H1 (cell line): ENCODE measurements around the gene CAMTA1.

Experiments
- CEBPB ChIP-seq: IDR thresholded peaks from 2 replicates; pipeline ENCODE4 v1.6.1; 2012; ENCODE audit warnings: low read depth, low read length
- CHD2 ChIP-seq: IDR thresholded peaks from 2 replicates; pipeline ENCODE4 v1.6.1; 2012; ENCODE audit warnings: low read length, improper control_type of control experiment
- EGR1 ChIP-seq: IDR thresholded peaks from 2 replicates; pipeline ENCODE4 v1.6.1; 2011; ENCODE audit warnings: low read depth, low read length, borderline replicate concordance
- EZH2 ChIP-seq: fragments of 200-600 bp; sonication (generic); IDR thresholded peaks from 2 replicates; pipeline ENCODE4 v1.7.1; 2012; ENCODE audit warnings: low read depth, mild to moderate bottlenecking, moderate library complexity, low read length, inconsistent platforms; ENCODE audit not compliant: severe bottlenecking
- HDAC2 ChIP-seq, 2 experiments: fragments of 300-600 bp in 1 of 2; sonication (generic) in 1 of 2; IDR thresholded peaks; 2 replicates each; pipeline ENCODE4 v1.6.1; 2011 to 2012; ENCODE audit warnings: low read depth in 2 of 2, low read length in 2 of 2, mild to moderate bottlenecking in 2 of 2, moderate library complexity in 2 of 2, borderline replicate concordance in 1 of 2, inconsistent platforms in 1 of 2
- RAD21 ChIP-seq, 2 experiments: IDR thresholded peaks in 1 of 2; conservative IDR thresholded peaks in 1 of 2; 2 replicates each; pipeline ENCODE4 v1.6.1; 2011; ENCODE audit warnings: low read depth in 2 of 2, low read length in 2 of 2, improper control_type of control experiment in 1 of 2, inconsistent platforms in 1 of 2, mild to moderate bottlenecking in 1 of 2, moderate library complexity in 1 of 2
- RFX5 ChIP-seq: IDR thresholded peaks from 2 replicates; pipeline ENCODE4 v1.6.1; 2011; ENCODE audit warnings: low read depth, low read length, improper control_type of control experiment, borderline replicate concordance
- SUZ12 ChIP-seq: fragments of 200-600 bp; sonication (generic); IDR thresholded peaks from 2 replicates; pipeline ENCODE4 v1.6.1; 2012; ENCODE audit warnings: mild to moderate bottlenecking, inconsistent platforms, low read length, moderate library complexity, mixed read lengths
- TCF12 ChIP-seq: IDR thresholded peaks from 2 replicates; pipeline ENCODE4 v1.6.1; 2011; ENCODE audit warnings: low read depth, mild to moderate bottlenecking, low read length
- TF ChIP-seq, protein P1 (sequence below), 3 experiments: IDR thresholded peaks; 1 replicate in 2 of 3; 2 replicates in 1 of 3; pipeline versions ENCODE4 v1.5.1 to v1.6.1; 2011; ENCODE audit warnings: low read length in 3 of 3, mild to moderate bottlenecking in 3 of 3, inconsistent platforms in 2 of 3, low read depth in 1 of 3, moderate library complexity in 1 of 3; ENCODE audit not compliant: insufficient read depth in 1 of 3; ENCODE audit errors: control extremely low read depth in 1 of 3
- TF ChIP-seq, protein P2 (sequence below): IDR thresholded peaks from 2 replicates; pipeline ENCODE4 v1.6.1; 2012; ENCODE audit warnings: low read length, inconsistent platforms

DNA sequence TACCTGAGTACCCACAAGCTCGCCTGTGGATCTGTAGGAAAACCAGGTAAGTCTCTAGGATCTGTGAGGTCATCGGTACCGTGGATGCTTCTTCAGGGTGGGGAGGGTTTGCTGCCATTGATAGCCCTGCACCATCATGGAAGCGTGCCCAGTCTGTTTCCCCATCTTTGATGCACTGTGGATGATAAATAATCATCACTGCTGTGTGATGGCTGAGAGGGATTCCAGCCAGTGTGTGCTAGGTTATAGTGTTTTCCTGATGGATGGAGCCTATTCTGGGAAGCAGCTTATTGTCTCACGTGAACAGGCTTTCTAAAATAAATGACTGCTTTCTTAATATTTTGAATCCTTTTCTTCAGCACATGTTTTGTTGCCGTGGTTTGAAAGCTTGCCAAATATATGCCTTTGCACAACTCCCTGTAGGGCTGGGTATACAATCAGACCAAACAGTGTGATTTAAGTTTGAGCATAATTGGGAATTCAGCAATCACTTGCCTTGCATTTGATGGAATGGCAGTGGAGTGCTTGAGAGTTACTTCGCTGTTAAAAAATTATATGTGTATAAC lies 113.8 kb downstream of the CAMTA1 start:
- no peak for TF ChIP-seq TCF12
- no peak for TF ChIP-seq CHD2
- TF ChIP-seq, protein P1, sequence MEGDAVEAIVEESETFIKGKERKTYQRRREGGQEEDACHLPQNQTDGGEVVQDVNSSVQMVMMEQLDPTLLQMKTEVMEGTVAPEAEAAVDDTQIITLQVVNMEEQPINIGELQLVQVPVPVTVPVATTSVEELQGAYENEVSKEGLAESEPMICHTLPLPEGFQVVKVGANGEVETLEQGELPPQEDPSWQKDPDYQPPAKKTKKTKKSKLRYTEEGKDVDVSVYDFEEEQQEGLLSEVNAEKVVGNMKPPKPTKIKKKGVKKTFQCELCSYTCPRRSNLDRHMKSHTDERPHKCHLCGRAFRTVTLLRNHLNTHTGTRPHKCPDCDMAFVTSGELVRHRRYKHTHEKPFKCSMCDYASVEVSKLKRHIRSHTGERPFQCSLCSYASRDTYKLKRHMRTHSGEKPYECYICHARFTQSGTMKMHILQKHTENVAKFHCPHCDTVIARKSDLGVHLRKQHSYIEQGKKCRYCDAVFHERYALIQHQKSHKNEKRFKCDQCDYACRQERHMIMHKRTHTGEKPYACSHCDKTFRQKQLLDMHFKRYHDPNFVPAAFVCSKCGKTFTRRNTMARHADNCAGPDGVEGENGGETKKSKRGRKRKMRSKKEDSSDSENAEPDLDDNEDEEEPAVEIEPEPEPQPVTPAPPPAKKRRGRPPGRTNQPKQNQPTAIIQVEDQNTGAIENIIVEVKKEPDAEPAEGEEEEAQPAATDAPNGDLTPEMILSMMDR (IDR thresholded peaks at IDR 0.05; ENCODE audit: control extremely low read depth in 1 of 3, insufficient read depth in 1 of 3, low read depth in 1 of 3, low read length in 3 of 3) = no peak
- no peak for TF ChIP-seq RAD21 (IDR thresholded peaks at IDR 0.05 in 1 of 2, conservative IDR thresholded peaks at IDR 0.05 in 1 of 2; ENCODE audit: low read depth in 2 of 2, low read length in 2 of 2)
- no peak for TF ChIP-seq SUZ12
- no peak for TF ChIP-seq CEBPB
- TF ChIP-seq HDAC2 (IDR thresholded peaks at IDR 0.05; ENCODE audit: borderline replicate concordance in 1 of 2, low read depth in 2 of 2, low read length in 2 of 2) = no peak
- no peak for TF ChIP-seq RFX5
- no peak for TF ChIP-seq EZH2
- TF ChIP-seq EGR1 = no peak
- TF ChIP-seq, protein P2, sequence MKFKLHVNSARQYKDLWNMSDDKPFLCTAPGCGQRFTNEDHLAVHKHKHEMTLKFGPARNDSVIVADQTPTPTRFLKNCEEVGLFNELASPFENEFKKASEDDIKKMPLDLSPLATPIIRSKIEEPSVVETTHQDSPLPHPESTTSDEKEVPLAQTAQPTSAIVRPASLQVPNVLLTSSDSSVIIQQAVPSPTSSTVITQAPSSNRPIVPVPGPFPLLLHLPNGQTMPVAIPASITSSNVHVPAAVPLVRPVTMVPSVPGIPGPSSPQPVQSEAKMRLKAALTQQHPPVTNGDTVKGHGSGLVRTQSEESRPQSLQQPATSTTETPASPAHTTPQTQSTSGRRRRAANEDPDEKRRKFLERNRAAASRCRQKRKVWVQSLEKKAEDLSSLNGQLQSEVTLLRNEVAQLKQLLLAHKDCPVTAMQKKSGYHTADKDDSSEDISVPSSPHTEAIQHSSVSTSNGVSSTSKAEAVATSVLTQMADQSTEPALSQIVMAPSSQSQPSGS = no peak
